Osteoblast (primary cell): Measurements from ENCODE around the gene ORAI2. TPM values are rescaled to one million over a fixed set of nuclear protein-coding genes. Genes with fewer than 3 reads are reported as not detected.

Experiments
- DNase-seq: peaks from one replicate; pipeline ENCODE4 v3.0.0; 2011; ENCODE audit warnings: low spot score, mixed read lengths; ENCODE audit not compliant: insufficient read length; ENCODE audit errors: missing footprints
- H2AFZ ChIP-seq: 2 replicates; pipeline ENCODE4 v1.6.0; 2011; ENCODE audit warnings: mild to moderate bottlenecking, low read length
- H3K27ac ChIP-seq: 2 replicates; pipeline ENCODE4 v1.5.1; 2011; ENCODE audit warnings: mild to moderate bottlenecking, low read depth, low read length, moderate library complexity
- H3K27me3 ChIP-seq: 2 replicates; pipeline ENCODE4 v1.6.0; 2012; ENCODE audit warnings: mild to moderate bottlenecking, control low read depth, inconsistent platforms, low read length, moderate library complexity; ENCODE audit not compliant: insufficient read depth
- H3K36me3 ChIP-seq: 2 replicates; pipeline ENCODE4 v1.5.1; 2011; ENCODE audit warnings: mild to moderate bottlenecking, low read length, control low read depth, moderate library complexity; ENCODE audit not compliant: insufficient read depth
- H3K4me1 ChIP-seq: 2 replicates; pipeline ENCODE4 v1.5.1; 2011; ENCODE audit warnings: mild to moderate bottlenecking, low read length, control low read depth, moderate library complexity; ENCODE audit not compliant: insufficient read depth
- H3K4me2 ChIP-seq: 2 replicates; pipeline ENCODE4 v1.6.0; 2011; ENCODE audit warnings: mild to moderate bottlenecking, low read length; ENCODE audit not compliant: insufficient read depth
- H3K4me3 ChIP-seq: fragments of 200-600 bp; sonication (generic); 3 replicates; pipeline ENCODE4 v1.5.1; 2012; ENCODE audit warnings: mild to moderate bottlenecking, low read length, inconsistent platforms; ENCODE audit not compliant: insufficient read depth
- H3K79me2 ChIP-seq: 2 replicates; pipeline ENCODE4 v1.6.0; 2012; ENCODE audit warnings: mild to moderate bottlenecking, low read length, control low read depth, inconsistent platforms; ENCODE audit not compliant: insufficient read depth
- H3K9me3 ChIP-seq: 2 replicates; pipeline ENCODE4 v1.5.1; 2011; ENCODE audit warnings: low read depth, low read length, control low read depth
- H4K20me1 ChIP-seq: 2 replicates; pipeline ENCODE4 v1.6.0; 2012; ENCODE audit warnings: mild to moderate bottlenecking, low read length, control low read depth; ENCODE audit not compliant: insufficient read depth
- CTCF ChIP-seq: IDR thresholded peaks from 2 replicates; pipeline ENCODE4 v1.5.1; 2011; ENCODE audit warnings: mild to moderate bottlenecking, low read depth, low read length, moderate library complexity; ENCODE audit errors: extremely low read depth
- total RNA-seq: library from RNA; depleted of rRNA; stranded (reverse); fragments of >200 nt; gene quantifications from 2 replicates; pipeline ENCODE4 v1.2.3, GENCODE V29; 2012

The ORAI2 gene
- total RNA-seq, 1 donor = 44.2 TPM

GRCh38 chr7:102413611-102414010, 19.8 kb upstream of the ORAI2 start:
- DNase-seq = no peak
- H3K4me2 ChIP-seq = no peak overlapping the region
- H3K27ac ChIP-seq = no peak overlapping the region
- TF ChIP-seq CTCF = no peak
- H2AFZ ChIP-seq = no peak overlapping the region
- no peaks in the 10 kb centered on the region for H3K4me1 ChIP-seq
- no peak overlapping the region for H3K4me3 ChIP-seq
- peaks cover 18% of the 10 kb centered on the region for H3K79me2 ChIP-seq
- no peaks in the 10 kb centered on the region for H3K9me3 ChIP-seq
- H3K27me3 ChIP-seq = no peaks in the 10 kb centered on the region
- peaks cover 14% of the 10 kb centered on the region for H4K20me1 ChIP-seq
- peaks cover 58% of the 10 kb centered on the region for H3K36me3 ChIP-seq

GRCh38 chr7:102415685-102416225, 17.6 kb upstream of the ORAI2 start:
- no peak for DNase-seq
- Histone ChIP-seq H3K9me3 (no peaks in the 10 kb centered on the region), H4K20me1 (peaks cover 14% of the 10 kb centered on the region), H3K27me3 (no peaks in the 10 kb centered on the region), H3K27ac (no peak overlapping the region), H3K4me2 (no peak overlapping the region), H3K36me3 (peaks cover 53% of the 10 kb centered on the region), H3K4me1 (no peaks in the 10 kb centered on the region), H3K4me3 (no peak overlapping the region), H3K79me2 (peaks cover 13% of the 10 kb centered on the region), H2AFZ (no peak overlapping the region)
- no peak for TF ChIP-seq CTCF

- H3K9me3 ChIP-seq = no peaks in the 10 kb centered on the region
- no peak overlapping the region for H3K4me3 ChIP-seq
- no peaks in the 10 kb centered on the region for H3K4me1 ChIP-seq
- no peak overlapping the region for H3K27ac ChIP-seq
- peaks cover 14% of the 10 kb centered on the region for H4K20me1 ChIP-seq
- no peak for TF ChIP-seq CTCF
- H3K79me2 ChIP-seq = peaks cover 13% of the 10 kb centered on the region
- no peaks in the 10 kb centered on the region for H3K27me3 ChIP-seq
- DNase-seq = no peak
- H3K4me2 ChIP-seq = no peak overlapping the region
- no peak overlapping the region for H2AFZ ChIP-seq
- peaks cover 53% of the 10 kb centered on the region for H3K36me3 ChIP-seq
Measured at GRCh38 chr7:102416406-102416805, 17.0 kb upstream of the ORAI2 start.

GRCh38 chr7:102417105-102417504, 16.3 kb upstream of the ORAI2 start:
- DNase-seq = no peak
- Histone ChIP-seq H4K20me1 (peaks cover 13% of the 10 kb centered on the region), H3K79me2 (peaks cover 10% of the 10 kb centered on the region), H3K4me3 (no peak overlapping the region), H3K27me3 (no peaks in the 10 kb centered on the region), H3K4me2 (no peak overlapping the region), H3K4me1 (no peaks in the 10 kb centered on the region), H3K27ac (no peak overlapping the region), H3K36me3 (peaks cover 47% of the 10 kb centered on the region), H2AFZ (no peak overlapping the region), H3K9me3 (no peaks in the 10 kb centered on the region)
- no peak for TF ChIP-seq CTCF
